SK-N-SH (cell line): ENCODE data around the gene CC2D1B. TPM values are rescaled to one million over a fixed set of nuclear protein-coding genes. Genes with fewer than 3 reads are reported as not detected.

Experiments used
- CTCF ChIA-PET: fragments of 300-600, 350-600 bp; formaldehyde crosslinking; extraction: SDS; loops from one replicate; lab custom pipeline; 2021; lab: Yijun Ruan, JAX
- POLR2A ChIA-PET: fragments of 350-600 bp; sonication (Branson Sonifier 250); formaldehyde crosslinking; extraction: SDS; loops from one replicate; lab custom pipeline; 2020; ENCODE audit warnings: antibody characterized with exemption, inconsistent platforms; lab: Yijun Ruan, JAX
- DNase-seq: peaks from one replicate; pipeline ENCODE4 v3.0.0; 2012
- H2AFZ ChIP-seq: fragments of 200-600 bp; sonication (generic); 2 replicates; pipeline ENCODE4 v1.8.1; 2016; ENCODE audit warnings: antibody characterized with exemption, mild to moderate bottlenecking, low read depth
- H3F3A ChIP-seq: fragments of 200-600 bp; sonication (generic); replicated peaks from 2 replicates; pipeline ENCODE3; 2016; ENCODE audit warnings: antibody characterized with exemption, mild to moderate bottlenecking; ENCODE audit not compliant: insufficient read depth
- H3K27ac ChIP-seq, 2 experiments: fragments of 200-500 bp in 1 of 2; fragments of 200-600 bp in 1 of 2; sonication (Bioruptor generic) in 1 of 2; sonication (generic), shearing (Covaris generic) in 1 of 2; 2 replicates each; pipeline versions ENCODE4 v1.5.1 to v1.6.1; 2014 to 2016; ENCODE audit warnings: low read depth in 2 of 2, inconsistent platforms in 1 of 2, low read length in 1 of 2, mild to moderate bottlenecking in 1 of 2, mixed read lengths in 1 of 2
- H3K27me3 ChIP-seq: fragments of 200-600 bp; sonication (generic), shearing (Covaris generic); 2 replicates; pipeline ENCODE4 v1.6.1; 2016; ENCODE audit warnings: mixed run types; ENCODE audit not compliant: insufficient read depth
- H3K36me3 ChIP-seq, 2 experiments: fragments of 200-500 bp in 1 of 2; fragments of 200-600 bp in 1 of 2; sonication (Bioruptor generic) in 1 of 2; sonication (generic) in 1 of 2; replicated peaks in 1 of 2; 2 replicates each; pipeline versions ENCODE3 to v1.5.1; 2014 to 2016; ENCODE audit warnings: low read length in 1 of 2, mild to moderate bottlenecking in 1 of 2; ENCODE audit not compliant: insufficient read depth in 2 of 2, control insufficient read depth in 1 of 2
- H3K4me1 ChIP-seq, 2 experiments: fragments of 200-500 bp in 1 of 2; fragments of 200-600 bp in 1 of 2; sonication (Bioruptor generic) in 1 of 2; sonication (generic), shearing (Covaris generic) in 1 of 2; 2 replicates each; pipeline versions ENCODE4 v1.5.1 to v1.6.1; 2014 to 2016; ENCODE audit warnings: low read depth in 1 of 2, low read length in 1 of 2, mixed run types in 1 of 2; ENCODE audit not compliant: insufficient read depth in 2 of 2, control insufficient read depth in 1 of 2
- H3K4me2 ChIP-seq: fragments of 200-600 bp; sonication (generic), shearing (Covaris generic); 2 replicates; pipeline ENCODE4 v1.6.1; 2017; ENCODE audit warnings: mixed run types
- H3K4me3 ChIP-seq, 2 experiments: fragments of 200-500 bp in 1 of 2; fragments of 200-600 bp in 1 of 2; sonication (Bioruptor generic) in 1 of 2; sonication (generic), shearing (Covaris generic) in 1 of 2; 2 replicates each; pipeline versions ENCODE4 v1.5.1 to v1.8.1; 2014 to 2016; ENCODE audit warnings: low read depth in 2 of 2, inconsistent platforms in 1 of 2, low read length in 1 of 2, mild to moderate bottlenecking in 1 of 2, mixed read lengths in 1 of 2, moderate library complexity in 1 of 2
- H3K79me2 ChIP-seq: fragments of 200-600 bp; sonication (generic); 2 replicates; pipeline ENCODE4 v1.8.1; 2017; ENCODE audit warnings: mild to moderate bottlenecking; ENCODE audit not compliant: insufficient read depth
- H3K9ac ChIP-seq: fragments of 200-600 bp; sonication (generic); 2 replicates; pipeline ENCODE4 v1.6.1; 2017; ENCODE audit warnings: mixed run types
- H3K9me2 ChIP-seq: fragments of 200-600 bp; sonication (generic); 2 replicates; pipeline ENCODE4 v1.6.1; 2017; ENCODE audit warnings: mixed run types
- H3K9me3 ChIP-seq: fragments of 200-600 bp; sonication (generic); 2 replicates; pipeline ENCODE4 v1.6.1; 2017; ENCODE audit warnings: mixed run types, mild to moderate bottlenecking, moderate library complexity
- H4K20me1 ChIP-seq: fragments of 200-600 bp; sonication (generic); 2 replicates; pipeline ENCODE4 v1.6.1; 2017; ENCODE audit warnings: mild to moderate bottlenecking, mixed run types; ENCODE audit not compliant: insufficient read depth
- CHD2 ChIP-seq: fragments of 150-350 bp; IDR thresholded peaks from 2 replicates; pipeline ENCODE4 v1.6.1; 2018; ENCODE audit warnings: low read length; ENCODE audit not compliant: partially characterized antibody
- ELF1 ChIP-seq: IDR thresholded peaks from 2 replicates; pipeline ENCODE4 v1.4.0; 2012
- EZH2phosphoT487 ChIP-seq: fragments of 200-600 bp; sonication (generic); IDR thresholded peaks from 2 replicates; pipeline ENCODE4 v1.6.1; 2017; ENCODE audit warnings: low read depth, mixed run types, mild to moderate bottlenecking, antibody characterized with exemption, moderate library complexity, borderline replicate concordance
- FOXJ3 ChIP-seq: sonication (generic); formaldehyde crosslinking; IDR thresholded peaks from 2 replicates; pipeline ENCODE4 v1.5.1; 2020; ENCODE audit warnings: mild to moderate bottlenecking, missing genetic modification reagents
- FOXM1 ChIP-seq: IDR thresholded peaks from 2 replicates; pipeline ENCODE4 v1.4.0; 2012; ENCODE audit warnings: low read depth, mild to moderate bottlenecking
- GABPA ChIP-seq: IDR thresholded peaks from 2 replicates; pipeline ENCODE4 v1.4.0; 2012; ENCODE audit warnings: low read depth, mild to moderate bottlenecking
- MEF2A ChIP-seq: IDR thresholded peaks from 2 replicates; pipeline ENCODE4 v1.4.0; 2012; ENCODE audit warnings: low read depth, borderline replicate concordance
- MXI1 ChIP-seq: IDR thresholded peaks from 2 replicates; pipeline ENCODE4 v1.6.1; 2012; ENCODE audit warnings: mild to moderate bottlenecking, low read depth, low read length, improper control_type of control experiment
- NFIC ChIP-seq: IDR thresholded peaks from 2 replicates; pipeline ENCODE4 v1.4.0; 2012; ENCODE audit warnings: borderline replicate concordance
- POLR2AphosphoS5 ChIP-seq: IDR thresholded peaks from 2 replicates; pipeline ENCODE4 v1.6.1; 2012; ENCODE audit warnings: low read depth, low read length
- RCOR1 ChIP-seq: fragments of 150-350 bp; IDR thresholded peaks from 2 replicates; pipeline ENCODE4 v1.6.1; 2017; ENCODE audit warnings: antibody characterized with exemption, low read length
- RXRA ChIP-seq: IDR thresholded peaks from 2 replicates; pipeline ENCODE4 v1.4.0; 2012; ENCODE audit warnings: low read depth, mild to moderate bottlenecking, borderline replicate concordance
- SIN3A ChIP-seq: IDR thresholded peaks from 2 replicates; pipeline ENCODE4 v1.6.1; 2012; ENCODE audit warnings: low read depth, mild to moderate bottlenecking, low read length, moderate library complexity, borderline replicate concordance
- SMC3 ChIP-seq: IDR thresholded peaks from 2 replicates; pipeline ENCODE4 v1.6.1; 2012; ENCODE audit warnings: low read depth, low read length, improper control_type of control experiment
- TAF1 ChIP-seq: IDR thresholded peaks from 2 replicates; pipeline ENCODE4 v1.6.1; 2012; ENCODE audit warnings: low read depth, mild to moderate bottlenecking, low read length, moderate library complexity, borderline replicate concordance
- TEAD4 ChIP-seq: IDR thresholded peaks from 2 replicates; pipeline ENCODE4 v1.4.0; 2012; ENCODE audit warnings: mild to moderate bottlenecking, borderline replicate concordance; ENCODE audit not compliant: insufficient read depth
- YY1 ChIP-seq: IDR thresholded peaks from 2 replicates; pipeline ENCODE4 v1.4.0; 2012; ENCODE audit warnings: low read depth, mild to moderate bottlenecking
- WGBS: methylation state at CpG from one replicate; pipeline ENCODE4 v1.1.6; 2017; ENCODE audit warnings: low lambda C conversion rate; 5-methylcytosine and 5-hydroxymethylcytosine counted together
- polyA plus RNA-seq, 3 experiments: library from polyadenylated mRNA; depleted of rRNA; stranded (reverse); fragments of >200 nt; gene quantifications; 2 replicates each; pipeline ENCODE4 v1.2.3, GENCODE V29; 2012
- TF ChIP-seq, protein P1 (sequence below): IDR thresholded peaks from 2 replicates; pipeline ENCODE4 v1.4.0; 2012; ENCODE audit warnings: low read depth, borderline replicate concordance
- TF ChIP-seq, protein P2 (sequence below): IDR thresholded peaks from 2 replicates; pipeline ENCODE4; 2012
- TF ChIP-seq, protein P3 (sequence below): IDR thresholded peaks from 2 replicates; pipeline ENCODE4 v1.6.1; 2012; ENCODE audit warnings: mild to moderate bottlenecking, low read depth, low read length, moderate library complexity
- TF ChIP-seq, protein P4 (sequence below): IDR thresholded peaks from 2 replicates; pipeline ENCODE4 v1.4.0; 2012; ENCODE audit warnings: low read depth, borderline replicate concordance

CC2D1B gene
- polyA plus RNA-seq, 1 of the 3 experiments (the other 2 are of a cell fraction): 18.7 TPM

DNA sequence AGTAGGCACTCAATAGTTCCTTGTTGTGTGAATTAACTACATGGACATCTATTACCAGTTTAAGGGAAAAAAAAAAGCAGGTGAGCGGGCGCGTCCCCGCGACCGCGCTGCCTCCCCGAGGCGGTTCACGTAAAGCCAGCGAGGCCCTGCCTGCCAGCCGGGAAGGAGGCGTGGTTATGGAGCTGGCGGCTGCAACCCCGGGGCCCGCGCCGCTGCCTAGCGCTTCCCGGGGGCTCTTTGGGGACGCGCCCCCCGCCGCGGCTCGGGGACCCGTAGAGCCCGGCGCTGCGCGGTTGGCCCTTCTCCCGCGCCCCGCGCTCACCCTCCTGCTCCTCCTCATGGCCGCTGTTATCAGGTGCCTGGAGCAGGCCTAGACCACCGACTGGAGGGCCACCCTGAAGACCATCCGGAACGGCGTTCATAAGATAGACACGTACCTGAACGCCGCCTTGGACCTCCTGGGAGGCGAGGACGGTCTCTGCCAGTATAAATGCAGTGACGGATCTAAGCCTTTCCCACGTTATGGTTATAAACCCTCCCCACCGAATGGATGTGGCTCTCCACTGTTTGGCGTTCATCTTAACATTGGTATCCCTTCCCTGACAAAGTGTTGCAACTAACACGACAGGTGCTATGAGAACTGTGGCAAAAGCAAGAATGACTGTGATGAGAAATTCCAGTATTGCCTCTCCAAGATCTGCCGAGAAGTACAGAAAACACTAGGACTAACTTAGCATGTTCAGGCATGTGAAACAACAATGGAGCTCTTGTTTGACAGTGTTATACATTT is 2.6 kb upstream of the CC2D1B start:
- POLR2A ChIA-PET: interaction anchor here (0.6 to 1.6 kb wide), 4 partner anchors 13 to 184 kb away, joined by 3 to 5 read pairs (median 4); no protein-coding TSS in a partner anchor
- 33% methylated on average over 33 of the region's 51 CpGs for WGBS

DNA sequence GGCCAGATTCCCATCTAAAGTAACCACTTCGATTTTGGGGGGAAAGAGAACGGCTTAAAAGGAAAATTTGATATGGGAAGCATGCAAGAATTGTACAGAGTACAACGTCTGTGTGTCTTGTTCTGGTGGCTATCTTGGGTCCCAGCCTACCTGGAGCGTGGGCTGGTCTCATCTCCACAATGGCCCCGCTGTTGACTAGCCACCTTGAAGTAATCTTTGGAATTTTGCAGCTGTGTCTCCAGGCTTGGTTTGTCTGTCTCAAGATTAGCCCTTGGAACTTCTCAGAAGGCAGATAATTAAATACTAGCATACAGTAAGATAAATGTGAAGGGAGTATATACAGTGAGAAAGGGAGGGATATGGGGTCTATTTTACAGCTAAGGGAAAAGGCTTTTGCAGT is 1.3 kb upstream of the CC2D1B start:
- 96% methylated on average over 5 of the region's 5 CpGs for WGBS

More for the DNA sequence above, 2.6 kb upstream of the CC2D1B start:
- peak; percentile 79 for DNase-seq
- H3K9me2 ChIP-seq: no peaks in the 10 kb centered on the region
- H3K4me3 ChIP-seq: peak overlapping the region in 1 of 2 experiments; percentile 36; a peak in 2 of 4 replicates
- peaks cover 0 to 13% of the 10 kb centered on the region in 2 experiments; a peak in 3 of 4 replicates for H3K4me1 ChIP-seq
- H2AFZ ChIP-seq: peak overlapping the region; percentile 64; the same call in 1 of the 2 replicates
- H3K9ac ChIP-seq: no peak overlapping the region
- H3K4me2 ChIP-seq: 0 out of 2 replicates have a peak overlapping the region, but pooled peaks have one; percentile 38
- CTCF ChIA-PET: interaction anchor here (0.6 to 1.4 kb wide), 6 partner anchors 18 to 468 kb away, joined by 3 to 5 read pairs (median 4); no protein-coding TSS in a partner anchor
- peaks cover 24% of the 10 kb centered on the region for H3F3A ChIP-seq
- no peaks in the 10 kb centered on the region for H3K27me3 ChIP-seq
- H4K20me1 ChIP-seq: peaks cover 7% of the 10 kb centered on the region; the same call in 1 of the 2 replicates
- TF ChIP-seq RCOR1 (no peak), MXI1 (no peak), GABPA (no peak), TAF1 (no peak), FOXJ3 (CRISPR knock-in tag) (no peak), NFIC (no peak), SMC3 (no peak), MEF2A (no peak), ELF1 (no peak), TEAD4 (no peak), POLR2AphosphoS5 (no peak), SIN3A (no peak), FOXM1 (no peak), CHD2 (no peak), YY1 (no peak)
- TF ChIP-seq, protein P1, sequence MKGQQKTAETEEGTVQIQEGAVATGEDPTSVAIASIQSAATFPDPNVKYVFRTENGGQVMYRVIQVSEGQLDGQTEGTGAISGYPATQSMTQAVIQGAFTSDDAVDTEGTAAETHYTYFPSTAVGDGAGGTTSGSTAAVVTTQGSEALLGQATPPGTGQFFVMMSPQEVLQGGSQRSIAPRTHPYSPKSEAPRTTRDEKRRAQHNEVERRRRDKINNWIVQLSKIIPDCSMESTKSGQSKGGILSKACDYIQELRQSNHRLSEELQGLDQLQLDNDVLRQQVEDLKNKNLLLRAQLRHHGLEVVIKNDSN: no peak
- H3K79me2 ChIP-seq: peaks cover 20% of the 10 kb centered on the region
- H3K9me3 ChIP-seq: no peaks in the 10 kb centered on the region
- no peak overlapping the region for H3K27ac ChIP-seq
- H3K36me3 ChIP-seq: peaks cover 7 to 9% of the 10 kb centered on the region in 2 experiments

More for the DNA sequence above, 1.3 kb upstream of the CC2D1B start:
- CTCF ChIA-PET: interaction anchor here (1.2 to 1.8 kb wide), 3 partner anchors 19 to 240 kb away, joined by 3 to 5 read pairs (median 5); no protein-coding TSS in a partner anchor
- H3K4me3 ChIP-seq: no peak overlapping the region; a peak in 1 of 4 replicates
- H4K20me1 ChIP-seq: peaks cover 7% of the 10 kb centered on the region; the same call in 1 of the 2 replicates
- H3K9me3 ChIP-seq: no peaks in the 10 kb centered on the region
- no peak for DNase-seq
- H3K79me2 ChIP-seq: peaks cover 33% of the 10 kb centered on the region
- no peak overlapping the region for H3K9ac ChIP-seq
- H3K4me2 ChIP-seq: no peak overlapping the region
- no peaks in the 10 kb centered on the region for H3K27me3 ChIP-seq
- TF ChIP-seq YY1: no peak
- TF ChIP-seq CHD2: no peak
- no peak for TF ChIP-seq EZH2phosphoT487
- TF ChIP-seq RXRA: no peak
- TF ChIP-seq, protein P2, sequence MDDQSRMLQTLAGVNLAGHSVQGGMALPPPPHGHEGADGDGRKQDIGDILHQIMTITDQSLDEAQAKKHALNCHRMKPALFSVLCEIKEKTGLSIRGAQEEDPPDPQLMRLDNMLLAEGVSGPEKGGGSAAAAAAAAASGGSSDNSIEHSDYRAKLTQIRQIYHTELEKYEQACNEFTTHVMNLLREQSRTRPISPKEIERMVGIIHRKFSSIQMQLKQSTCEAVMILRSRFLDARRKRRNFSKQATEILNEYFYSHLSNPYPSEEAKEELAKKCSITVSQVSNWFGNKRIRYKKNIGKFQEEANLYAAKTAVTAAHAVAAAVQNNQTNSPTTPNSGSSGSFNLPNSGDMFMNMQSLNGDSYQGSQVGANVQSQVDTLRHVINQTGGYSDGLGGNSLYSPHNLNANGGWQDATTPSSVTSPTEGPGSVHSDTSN: no peak
- TF ChIP-seq, protein P3, sequence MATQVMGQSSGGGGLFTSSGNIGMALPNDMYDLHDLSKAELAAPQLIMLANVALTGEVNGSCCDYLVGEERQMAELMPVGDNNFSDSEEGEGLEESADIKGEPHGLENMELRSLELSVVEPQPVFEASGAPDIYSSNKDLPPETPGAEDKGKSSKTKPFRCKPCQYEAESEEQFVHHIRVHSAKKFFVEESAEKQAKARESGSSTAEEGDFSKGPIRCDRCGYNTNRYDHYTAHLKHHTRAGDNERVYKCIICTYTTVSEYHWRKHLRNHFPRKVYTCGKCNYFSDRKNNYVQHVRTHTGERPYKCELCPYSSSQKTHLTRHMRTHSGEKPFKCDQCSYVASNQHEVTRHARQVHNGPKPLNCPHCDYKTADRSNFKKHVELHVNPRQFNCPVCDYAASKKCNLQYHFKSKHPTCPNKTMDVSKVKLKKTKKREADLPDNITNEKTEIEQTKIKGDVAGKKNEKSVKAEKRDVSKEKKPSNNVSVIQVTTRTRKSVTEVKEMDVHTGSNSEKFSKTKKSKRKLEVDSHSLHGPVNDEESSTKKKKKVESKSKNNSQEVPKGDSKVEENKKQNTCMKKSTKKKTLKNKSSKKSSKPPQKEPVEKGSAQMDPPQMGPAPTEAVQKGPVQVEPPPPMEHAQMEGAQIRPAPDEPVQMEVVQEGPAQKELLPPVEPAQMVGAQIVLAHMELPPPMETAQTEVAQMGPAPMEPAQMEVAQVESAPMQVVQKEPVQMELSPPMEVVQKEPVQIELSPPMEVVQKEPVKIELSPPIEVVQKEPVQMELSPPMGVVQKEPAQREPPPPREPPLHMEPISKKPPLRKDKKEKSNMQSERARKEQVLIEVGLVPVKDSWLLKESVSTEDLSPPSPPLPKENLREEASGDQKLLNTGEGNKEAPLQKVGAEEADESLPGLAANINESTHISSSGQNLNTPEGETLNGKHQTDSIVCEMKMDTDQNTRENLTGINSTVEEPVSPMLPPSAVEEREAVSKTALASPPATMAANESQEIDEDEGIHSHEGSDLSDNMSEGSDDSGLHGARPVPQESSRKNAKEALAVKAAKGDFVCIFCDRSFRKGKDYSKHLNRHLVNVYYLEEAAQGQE: no peak
- TF ChIP-seq, protein P4, sequence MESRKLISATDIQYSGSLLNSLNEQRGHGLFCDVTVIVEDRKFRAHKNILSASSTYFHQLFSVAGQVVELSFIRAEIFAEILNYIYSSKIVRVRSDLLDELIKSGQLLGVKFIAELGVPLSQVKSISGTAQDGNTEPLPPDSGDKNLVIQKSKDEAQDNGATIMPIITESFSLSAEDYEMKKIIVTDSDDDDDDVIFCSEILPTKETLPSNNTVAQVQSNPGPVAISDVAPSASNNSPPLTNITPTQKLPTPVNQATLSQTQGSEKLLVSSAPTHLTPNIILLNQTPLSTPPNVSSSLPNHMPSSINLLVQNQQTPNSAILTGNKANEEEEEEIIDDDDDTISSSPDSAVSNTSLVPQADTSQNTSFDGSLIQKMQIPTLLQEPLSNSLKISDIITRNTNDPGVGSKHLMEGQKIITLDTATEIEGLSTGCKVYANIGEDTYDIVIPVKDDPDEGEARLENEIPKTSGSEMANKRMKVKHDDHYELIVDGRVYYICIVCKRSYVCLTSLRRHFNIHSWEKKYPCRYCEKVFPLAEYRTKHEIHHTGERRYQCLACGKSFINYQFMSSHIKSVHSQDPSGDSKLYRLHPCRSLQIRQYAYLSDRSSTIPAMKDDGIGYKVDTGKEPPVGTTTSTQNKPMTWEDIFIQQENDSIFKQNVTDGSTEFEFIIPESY: no peak
- no peak overlapping the region for H3K27ac ChIP-seq
- peaks cover 0 to 13% of the 10 kb centered on the region in 2 experiments; a peak in 3 of 4 replicates for H3K4me1 ChIP-seq
- POLR2A ChIA-PET: no interaction called here
- no peak overlapping the region for H2AFZ ChIP-seq
- no peaks in the 10 kb centered on the region for H3K9me2 ChIP-seq
- peaks cover 5 to 10% of the 10 kb centered on the region in 2 experiments for H3K36me3 ChIP-seq
- H3F3A ChIP-seq: peaks cover 24% of the 10 kb centered on the region
